ENCODE measurements around the gene CCDC190. TPM values are rescaled to one million over a fixed set of nuclear protein-coding genes. Genes with fewer than 3 reads are reported as not detected.

Gene CCDC190
- not detected for total RNA-seq

GRCh38 chr1:162861101-162861500 is at the start of gene CCDC190:
TSS of gene CCDC190 (minus strand) at chr1:162861175. CDS start at chr1:162859646, 1,529 bp downstream.
- H3K27me3 ChIP-seq = no peaks in the 10 kb centered on the region
- ATAC-seq = peak in 1 of 2 donors; percentile 62
- H3K4me3 ChIP-seq = no peak within 1 kb of the TSS
- intact Hi-C loops (cut with DNase I; ENCODE audit: low total_unique reads) (no loop called here), in situ Hi-C loops (cut with MboI; ENCODE audit: low sequenced_read_pairs in 4 of 4) (loop anchor here in 2 of 4 donors (25.0 kb wide), 1 partner anchor 451 kb away; the partner anchor contains the start of gene NUF2 (in 2 of the 2))
- no peaks in the 10 kb centered on the region for H3K36me3 ChIP-seq
- H3K9me3 ChIP-seq = no peaks in the 10 kb centered on the region
- peaks cover 0 to 6% of the 10 kb centered on the region in 2 donors for H3K4me1 ChIP-seq
- no peak for TF ChIP-seq POLR2A (IDR thresholded peaks at IDR 0.05)
- no peak for TF ChIP-seq CTCF (IDR thresholded peaks at IDR 0.05 in 4 of 5, conservative IDR thresholded peaks at IDR 0.05 in 1 of 5)
- no peak for DNase-seq
- peak within 1 kb of the TSS in 1 of 4 donors; percentile 13 for H3K27ac ChIP-seq

- Histone ChIP-seq H3K4me1 (peaks cover 5 to 13% of the 10 kb centered on the region in 2 donors), H3K9me3 (peaks cover 0 to 3% (median 0%) of the 10 kb centered on the region in 3 donors), H3K36me3 (no peaks in the 10 kb centered on the region), H3K27me3 (no peaks in the 10 kb centered on the region), H3K27ac (no peak overlapping the region), H3K4me3 (no peak overlapping the region)
- in situ Hi-C loops (cut with MboI; ENCODE audit: low sequenced_read_pairs in 4 of 4) (no loop called here), intact Hi-C loops (cut with DNase I; ENCODE audit: low total_unique reads) (no loop called here)
- no peak for ATAC-seq
- TF ChIP-seq POLR2A (IDR thresholded peaks at IDR 0.05) (no peak), CTCF (IDR thresholded peaks at IDR 0.05 in 4 of 5, conservative IDR thresholded peaks at IDR 0.05 in 1 of 5) (no peak)
- DNase-seq = no peak
Measured at GRCh38 chr1:162910161-162910560, 49.2 kb upstream of the CCDC190 start.

- intact Hi-C loops (cut with DNase I; ENCODE audit: low total_unique reads) (no loop called here), in situ Hi-C loops (cut with MboI; ENCODE audit: low sequenced_read_pairs in 4 of 4) (no loop called here)
- TF ChIP-seq CTCF (IDR thresholded peaks at IDR 0.05 in 4 of 5, conservative IDR thresholded peaks at IDR 0.05 in 1 of 5) = no peak
- TF ChIP-seq POLR2A (IDR thresholded peaks at IDR 0.05) = no peak
- DNase-seq = no peak
- no peak overlapping the region for H3K27ac ChIP-seq
- peaks cover 19 to 26% of the 10 kb centered on the region in 2 donors for H3K4me1 ChIP-seq
- ATAC-seq = no peak
- peaks cover 0 to 3% (median 0%) of the 10 kb centered on the region in 3 donors for H3K9me3 ChIP-seq
- no peaks in the 10 kb centered on the region for H3K27me3 ChIP-seq
- no peaks in the 10 kb centered on the region for H3K36me3 ChIP-seq
- H3K4me3 ChIP-seq = no peak overlapping the region
Measured at GRCh38 chr1:162908780-162909179, 47.8 kb upstream of the CCDC190 start.

GRCh38 chr1:162908236-162908635 is 47.3 kb upstream of the CCDC190 start:
- intact Hi-C loops (cut with DNase I; ENCODE audit: low total_unique reads) (no loop called here), in situ Hi-C loops (cut with MboI; ENCODE audit: low sequenced_read_pairs in 4 of 4) (no loop called here)
- Histone ChIP-seq H3K27me3 (no peaks in the 10 kb centered on the region), H3K9me3 (peaks cover 0 to 3% (median 0%) of the 10 kb centered on the region in 3 donors), H3K27ac (no peak overlapping the region), H3K4me1 (peaks cover 24 to 32% of the 10 kb centered on the region in 2 donors), H3K4me3 (no peak overlapping the region), H3K36me3 (no peaks in the 10 kb centered on the region)
- DNase-seq (no peak), ATAC-seq (no peak)
- TF ChIP-seq CTCF (IDR thresholded peaks at IDR 0.05 in 4 of 5, conservative IDR thresholded peaks at IDR 0.05 in 1 of 5) (no peak), POLR2A (IDR thresholded peaks at IDR 0.05) (no peak)

- Histone ChIP-seq H3K9me3 (no peaks in the 10 kb centered on the region), H3K27ac (peak overlapping the region in 1 of 4 donors; percentile 74), H3K4me3 (no peak overlapping the region), H3K4me1 (peaks cover 25 to 33% of the 10 kb centered on the region in 2 donors), H3K36me3 (no peaks in the 10 kb centered on the region), H3K27me3 (no peaks in the 10 kb centered on the region)
- in situ Hi-C loops (cut with MboI; ENCODE audit: low sequenced_read_pairs in 4 of 4) = no loop called here
- DNase-seq = no peak
- ATAC-seq = no peak
- intact Hi-C loops (cut with DNase I; ENCODE audit: low total_unique reads) = no loop called here
- TF ChIP-seq POLR2A (IDR thresholded peaks at IDR 0.05) (no peak), CTCF (IDR thresholded peaks at IDR 0.05 in 4 of 5, conservative IDR thresholded peaks at IDR 0.05 in 1 of 5) (no peak)
Measured at GRCh38 chr1:162906485-162906884, 45.5 kb upstream of the CCDC190 start.
